A549 (cell line): Measurements from ENCODE around the gene APBB3. TPM values are rescaled to one million over a fixed set of nuclear protein-coding genes. Genes with fewer than 3 reads are reported as not detected.

Experiments
- ATAC-seq, 2 experiments: fragments of 200-7000 bp in 1 of 2; fragments of >200 bp in 1 of 2; cut with Nextera tagmentation in 1 of 2; cut with Tn5 transposase in 1 of 2; 3 replicates each; pipeline versions ENCODE4 v1.8.0 to v1.9.1; 2018 to 2020; ENCODE audit warnings: mild to moderate bottlenecking in 1 of 2, moderate library complexity in 1 of 2
- CTCF ChIA-PET: fragments of 300-600 bp; sonication (Branson Sonifier 250); formaldehyde crosslinking; extraction: SDS; loops from one replicate; lab custom pipeline; 2021; ENCODE audit warnings: antibody characterized with exemption, inconsistent platforms; lab: Yijun Ruan, JAX
- POLR2A ChIA-PET: fragments of 350-600 bp; formaldehyde crosslinking; extraction: SDS; loops from one replicate; lab custom pipeline; 2021; ENCODE audit warnings: antibody characterized with exemption, inconsistent platforms; lab: Yijun Ruan, JAX
- DNase-seq, 2 experiments: peaks; one replicate each; pipeline versions ENCODE4 v3.0.0 to v3.0.0-alpha.2; 2011 to 2016; ENCODE audit warnings: low read depth in 1 of 2, low spot score in 1 of 2
- FAIRE-seq: peaks from 2 replicates; lab custom pipeline; 2011; peaks lifted over from hg19 to GRCh38; lab: Jason Lieb, UNC
- H3K27ac ChIP-seq, 2 experiments: fragments of >200 bp; sonication (Bioruptor Twin); formaldehyde crosslinking; 3 replicates each; pipeline ENCODE4 v1.5.1; 2016 to 2017
- H3K4me1 ChIP-seq: fragments of >200 bp; sonication (Bioruptor Twin); formaldehyde crosslinking; 3 replicates; pipeline ENCODE4 v1.6.1; 2016
- H3K4me2 ChIP-seq: fragments of >200 bp; sonication (Bioruptor Twin); formaldehyde crosslinking; 3 replicates; pipeline ENCODE4 v1.6.1; 2016
- H3K4me3 ChIP-seq: fragments of >200 bp; sonication (Bioruptor Twin); formaldehyde crosslinking; 3 replicates; pipeline ENCODE4 v1.5.1; 2016
- H3K9me3 ChIP-seq: fragments of >200 bp; sonication (Bioruptor Twin); formaldehyde crosslinking; 3 replicates; pipeline ENCODE4 v1.6.1; 2016
- BHLHE40 ChIP-seq: IDR thresholded peaks from 2 replicates; pipeline ENCODE4 v1.6.1; 2012; ENCODE audit warnings: low read depth, low read length, inconsistent platforms
- CBX2 ChIP-seq: fragments of 200-600 bp; sonication (generic); IDR thresholded peaks from 2 replicates; pipeline ENCODE4 v1.6.1; 2016; ENCODE audit warnings: low read depth, mild to moderate bottlenecking, borderline replicate concordance
- CHD2 ChIP-seq: fragments of 150-350 bp; IDR thresholded peaks from 2 replicates; pipeline ENCODE4 v1.6.1; 2014; ENCODE audit warnings: low read length; ENCODE audit not compliant: partially characterized antibody
- CTCF ChIP-seq: fragments of >200 bp; sonication (Bioruptor Twin); formaldehyde crosslinking; IDR thresholded peaks from 3 replicates; pipeline ENCODE4 v1.5.1; 2016
- E2F6 ChIP-seq: IDR thresholded peaks from 2 replicates; pipeline ENCODE4 v1.6.1; 2012; ENCODE audit warnings: low read depth, borderline replicate concordance
- ELK1 ChIP-seq: fragments of 150-350 bp; IDR thresholded peaks from 2 replicates; pipeline ENCODE4 v1.6.1; 2014; ENCODE audit warnings: low read depth, mild to moderate bottlenecking, low read length
- FOSL2 ChIP-seq, 2 experiments: fragments of 450-650 bp in 1 of 2; fragments of >200 bp in 1 of 2; sonication (Bioruptor Twin) in 1 of 2; formaldehyde crosslinking; IDR thresholded peaks; 2 replicates each; pipeline versions ENCODE4 v1.5.0 to v1.6.1; 2016 to 2020; ENCODE audit warnings: mild to moderate bottlenecking in 1 of 2, moderate library complexity in 1 of 2
- FOXS1 ChIP-seq: fragments of 250-450 bp; sonication (Bioruptor Pico); IDR thresholded peaks from 2 replicates; pipeline ENCODE4 v1.5.0; 2020; ENCODE audit warnings: mild to moderate bottlenecking, moderate library complexity
- HMGXB4 ChIP-seq: fragments of 250-450 bp; sonication (Bioruptor Pico); IDR thresholded peaks from 2 replicates; pipeline ENCODE4 v1.5.0; 2021; ENCODE audit warnings: mild to moderate bottlenecking, moderate library complexity, borderline replicate concordance
- HOXA7 ChIP-seq: fragments of 250-450 bp; sonication (Bioruptor Pico); IDR thresholded peaks from 2 replicates; pipeline ENCODE4 v1.5.0; 2020; ENCODE audit warnings: mild to moderate bottlenecking, moderate library complexity
- HOXB13 ChIP-seq: fragments of 250-450 bp; sonication (Bioruptor Pico); IDR thresholded peaks from 2 replicates; pipeline ENCODE4 v1.5.0; 2020; ENCODE audit warnings: low read depth, mild to moderate bottlenecking, moderate library complexity
- HOXB5 ChIP-seq: fragments of 250-450 bp; sonication (Bioruptor Pico); IDR thresholded peaks from 2 replicates; pipeline ENCODE4 v1.5.0; 2020; ENCODE audit warnings: mild to moderate bottlenecking, moderate library complexity
- JUN ChIP-seq, 2 experiments: fragments of >200 bp; sonication (Bioruptor Twin); formaldehyde crosslinking; IDR thresholded peaks; 2 replicates in 1 of 2; 3 replicates in 1 of 2; pipeline ENCODE4 v1.6.1; 2016 to 2017
- JUNB ChIP-seq: fragments of >200 bp; sonication (Bioruptor Twin); formaldehyde crosslinking; IDR thresholded peaks from 2 replicates; pipeline ENCODE4 v1.6.1; 2016
- KDM5A ChIP-seq: fragments of 200-600 bp; sonication (generic); IDR thresholded peaks from 2 replicates; pipeline ENCODE4 v1.6.1; 2016; ENCODE audit warnings: antibody characterized with exemption, mild to moderate bottlenecking
- MAFK ChIP-seq: fragments of 450-650 bp; IDR thresholded peaks from 2 replicates; pipeline ENCODE4 v1.6.1; 2014; ENCODE audit not compliant: partially characterized antibody
- MAZ ChIP-seq: fragments of 150-350 bp; IDR thresholded peaks from 2 replicates; pipeline ENCODE4 v1.6.1; 2014; ENCODE audit warnings: antibody characterized with exemption, low read depth, low read length, borderline replicate concordance
- NPAS2 ChIP-seq: fragments of 250-450 bp; sonication (Bioruptor Pico); IDR thresholded peaks from 2 replicates; pipeline ENCODE4 v1.8.0; 2022; ENCODE audit warnings: mild to moderate bottlenecking, moderate library complexity, borderline replicate concordance
- PHF8 ChIP-seq: fragments of 200-600 bp; sonication (generic); IDR thresholded peaks from 2 replicates; pipeline ENCODE4 v1.6.1; 2016; ENCODE audit warnings: low read depth, mild to moderate bottlenecking, antibody characterized with exemption, moderate library complexity, borderline replicate concordance
- POLR2AphosphoS2 ChIP-seq: conservative IDR thresholded peaks from 2 replicates; pipeline ENCODE4 v1.6.1; 2012; ENCODE audit warnings: low read length, improper control_type of control experiment, inconsistent platforms
- RAD21 ChIP-seq, 2 experiments: fragments of >200 bp in 1 of 2; sonication (Bioruptor Twin) in 1 of 2; formaldehyde crosslinking in 1 of 2; IDR thresholded peaks in 1 of 2; conservative IDR thresholded peaks in 1 of 2; 2 replicates in 1 of 2; 3 replicates in 1 of 2; pipeline ENCODE4 v1.6.1; 2012 to 2018; ENCODE audit warnings: inconsistent platforms in 1 of 2
- RCOR1 ChIP-seq: fragments of 150-350 bp; IDR thresholded peaks from 2 replicates; pipeline ENCODE4 v1.6.1; 2014; ENCODE audit warnings: antibody characterized with exemption, low read length, low read depth
- RFX5 ChIP-seq: fragments of 450-650 bp; IDR thresholded peaks from 2 replicates; pipeline ENCODE4 v1.7.1; 2014; ENCODE audit warnings: antibody characterized with exemption, mild to moderate bottlenecking, moderate library complexity
- RNF2 ChIP-seq: fragments of 200-600 bp; sonication (generic); IDR thresholded peaks from 2 replicates; pipeline ENCODE4 v1.6.1; 2016; ENCODE audit warnings: low read depth, mild to moderate bottlenecking, antibody characterized with exemption, moderate library complexity, borderline replicate concordance
- TFCP2L1 ChIP-seq: fragments of 250-450 bp; sonication (Bioruptor Pico); IDR thresholded peaks from 2 replicates; pipeline ENCODE4 v1.5.0; 2021; ENCODE audit warnings: mild to moderate bottlenecking
- TP53 ChIP-seq: fragments of 250-450 bp; sonication (Bioruptor Pico); IDR thresholded peaks from 2 replicates; pipeline ENCODE4 v1.5.0; 2021; ENCODE audit warnings: mild to moderate bottlenecking, moderate library complexity
- USF2 ChIP-seq: fragments of 450-650 bp; IDR thresholded peaks from 2 replicates; pipeline ENCODE4 v1.6.1; 2014; ENCODE audit warnings: antibody characterized with exemption
- ZC3H11A ChIP-seq: fragments of 450-650 bp; IDR thresholded peaks from 2 replicates; pipeline ENCODE4 v1.6.1; 2014; ENCODE audit warnings: antibody characterized with exemption, mild to moderate bottlenecking
- ZFP36 ChIP-seq: fragments of 450-650 bp; IDR thresholded peaks from 2 replicates; pipeline ENCODE4 v1.6.1; 2014; ENCODE audit warnings: borderline replicate concordance; ENCODE audit not compliant: partially characterized antibody
- ZNF302 ChIP-seq: fragments of 250-450 bp; sonication (Bioruptor Pico); IDR thresholded peaks from 2 replicates; pipeline ENCODE4 v1.9.0; 2021; ENCODE audit warnings: inconsistent platforms, mild to moderate bottlenecking, moderate library complexity
- ZSCAN20 ChIP-seq: fragments of 250-450 bp; sonication (Bioruptor Pico); IDR thresholded peaks from 2 replicates; pipeline ENCODE4 v1.8.0; 2022; ENCODE audit warnings: mild to moderate bottlenecking, moderate library complexity
- WGBS: methylation state at CpG from one replicate; pipeline ENCODE4 v1.1.6; 2017; ENCODE audit errors: missing lambda C conversion rate; 5-methylcytosine and 5-hydroxymethylcytosine counted together
- polyA plus RNA-seq, 4 experiments: library from polyadenylated mRNA; depleted of rRNA in 3 of 4; stranded (reverse); fragments of >200 nt; fragmentation: RNase III in 1 of 4; extraction: RNeasy Plus Mini Kit Qiagen cat#74134 plus additional on column Dnase treatment in 1 of 4; gene quantifications; 2 replicates in 3 of 4; 3 replicates in 1 of 4; pipeline ENCODE4 v1.2.3, GENCODE V29; 2011 to 2017

APBB3 gene
- polyA plus RNA-seq, 2 of the 4 experiments (the other 2 are of a cell fraction): 9.4 to 11.7 TPM

- Histone ChIP-seq H3K4me1 (peaks cover 31% of the 10 kb centered on the region), H3K27ac (peak within 1 kb of the TSS; percentile 89 to 96), H3K4me2 (peak within 1 kb of the TSS; percentile 86), H3K9me3 (no peaks in the 10 kb centered on the region), H3K4me3 (peak within 1 kb of the TSS; percentile 75)
- ATAC-seq: peak; percentile 93 to 97
- FAIRE-seq: no peak
- POLR2A ChIA-PET: interaction anchor here (0.6 to 2.9 kb wide), 16 partner anchors 10 to 313 kb away, joined by 3 to 32 read pairs (median 4); partner anchors contain the start of genes EIF4EBP3, HARS1, HARS2 and IK
- DNase-seq: peak; percentile 90 to 97
- CTCF ChIA-PET: interaction anchor here (0.7 to 2.0 kb wide), 5 partner anchors 9 to 89 kb away, joined by 3 to 8 read pairs (median 4); partner anchors contain the start of gene EIF4EBP3
- 0% methylated on average over 10 of the region's 46 CpGs for WGBS
- TF ChIP-seq MAZ: no peak
- TF ChIP-seq ELK1: no peak
- TF ChIP-seq ZFP36: no peak
- TF ChIP-seq CTCF: no peak
- TF ChIP-seq JUN (IDR thresholded peaks at IDR 0.05): peak; percentile 85 to 95
- peak; percentile 87; the same call in 1 of the 2 replicates for TF ChIP-seq PHF8
- no peak for TF ChIP-seq NPAS2
- peak; percentile 65; the same call in 1 of the 2 replicates for TF ChIP-seq TFCP2L1 (CRISPR knock-in tag)
- TF ChIP-seq MAFK: no peak
- TF ChIP-seq HOXA7 (CRISPR knock-in tag): 0 out of 2 replicates have a peak, but pooled peaks have one; percentile 9
- TF ChIP-seq TP53 (CRISPR knock-in tag): no peak
- no peak for TF ChIP-seq KDM5A
- TF ChIP-seq FOSL2 (IDR thresholded peaks at IDR 0.05): no peak
- TF ChIP-seq FOSL2 (CRISPR knock-in tag; IDR thresholded peaks at IDR 0.05): no peak
- TF ChIP-seq POLR2AphosphoS2: no peak; the same call in none of the 2 replicates
- TF ChIP-seq ZSCAN20 (CRISPR knock-in tag): no peak
- peak; percentile 64; the same call in 1 of the 2 replicates for TF ChIP-seq E2F6
- no peak for TF ChIP-seq CHD2
- 0 out of 5 replicates have a peak, but pooled peaks of 1 of the 2 experiments have one; percentile 21 for TF ChIP-seq RAD21 (conservative IDR thresholded peaks at IDR 0.05 in 1 of 2, IDR thresholded peaks at IDR 0.05 in 1 of 2)
- TF ChIP-seq ZNF302 (CRISPR knock-in tag): no peak
- 0 out of 2 replicates have a peak, but pooled peaks have one; percentile 41 for TF ChIP-seq HOXB5 (CRISPR knock-in tag)
- no peak for TF ChIP-seq FOXS1 (CRISPR knock-in tag)
- no peak for TF ChIP-seq HMGXB4
- no peak for TF ChIP-seq CBX2
- no peak for TF ChIP-seq RCOR1
- 0 out of 2 replicates have a peak, but pooled peaks have one; percentile 26 for TF ChIP-seq USF2
- no peak; the same call in 1 of the 2 replicates for TF ChIP-seq RFX5
- TF ChIP-seq BHLHE40: no peak
- no peak for TF ChIP-seq RNF2
- TF ChIP-seq ZC3H11A: no peak
- TF ChIP-seq HOXB13 (CRISPR knock-in tag): no peak
- TF ChIP-seq JUNB: no peak
Observed at GRCh38 chr5:140557136-140557805, 7.1 kb downstream of the APBB3 start, which contains the start of gene SRA1. Gene SRA1 (minus strand): TSS chr5:140557473. CDS start chr5:140557452, 21 bp downstream.
